ES-I3 (cell line): Measurements from ENCODE around the gene GBX1.

Experiments used
- H3K36me3 ChIP-seq: 2 replicates; pipeline ENCODE4 v1.6.1; 2013; ENCODE audit warnings: mild to moderate bottlenecking, low read length, control low read depth, moderate library complexity; ENCODE audit not compliant: insufficient read depth
- H3K4me1 ChIP-seq: 2 replicates; pipeline ENCODE4 v1.6.1; 2013; ENCODE audit warnings: mild to moderate bottlenecking, control low read depth, low read length; ENCODE audit not compliant: insufficient read depth
- H3K9ac ChIP-seq: 2 replicates; pipeline ENCODE4 v1.6.1; 2013; ENCODE audit warnings: low read depth, mild to moderate bottlenecking, low read length, moderate library complexity
- H3K9me3 ChIP-seq: 2 replicates; pipeline ENCODE4 v1.6.1; 2013; ENCODE audit warnings: mild to moderate bottlenecking, low read length, moderate library complexity; ENCODE audit not compliant: control insufficient read depth, insufficient read depth

Gene GBX1

GRCh38 chr7:151117565-151117964 is 49.9 kb downstream of the GBX1 start:
- H3K4me1 ChIP-seq, result peaks cover 14% of the 10 kb centered on the region; the same call in 1 of the 2 replicates
- no peaks in the 10 kb centered on the region for H3K36me3 ChIP-seq
- no peaks in the 10 kb centered on the region for H3K9me3 ChIP-seq
- H3K9ac ChIP-seq, result no peak overlapping the region

- no peaks in the 10 kb centered on the region for H3K36me3 ChIP-seq
- no peak overlapping the region for H3K9ac ChIP-seq
- no peaks in the 10 kb centered on the region for H3K9me3 ChIP-seq
- peaks cover 14% of the 10 kb centered on the region; the same call in 1 of the 2 replicates for H3K4me1 ChIP-seq
Measured at GRCh38 chr7:151116603-151117440, 50.7 kb downstream of the GBX1 start.

GRCh38 chr7:151115836-151116418 is 51.6 kb downstream of the GBX1 start:
- Histone ChIP-seq H3K36me3 (no peaks in the 10 kb centered on the region), H3K4me1 (peaks cover 14% of the 10 kb centered on the region; the same call in 1 of the 2 replicates), H3K9ac (peak overlapping the region; percentile 34; the same call in 1 of the 2 replicates), H3K9me3 (no peaks in the 10 kb centered on the region)

GRCh38 chr7:151115121-151115835 is 52.2 kb downstream of the GBX1 start:
- Histone ChIP-seq H3K9ac (peak overlapping the region; percentile 34), H3K4me1 (peaks cover 14% of the 10 kb centered on the region; the same call in 1 of the 2 replicates), H3K9me3 (no peaks in the 10 kb centered on the region)

GRCh38 chr7:151114151-151115090 is 53.1 kb downstream of the GBX1 start:
- Histone ChIP-seq H3K4me1 (peaks cover 14% of the 10 kb centered on the region; the same call in 1 of the 2 replicates), H3K36me3 (no peaks in the 10 kb centered on the region), H3K9me3 (no peaks in the 10 kb centered on the region), H3K9ac (peak overlapping the region; percentile 34; the same call in 1 of the 2 replicates)

More at GRCh38 chr7:151115121-151115835, 52.2 kb downstream of the GBX1 start:
- no peaks in the 10 kb centered on the region for H3K36me3 ChIP-seq

- peaks cover 14% of the 10 kb centered on the region; the same call in 1 of the 2 replicates for H3K4me1 ChIP-seq
Measured at GRCh38 chr7:151113344-151114150, 53.9 kb downstream of the GBX1 start.

GRCh38 chr7:151110941-151111645 is 56.4 kb downstream of the GBX1 start:
- Histone ChIP-seq H3K4me1 (peaks cover 14% of the 10 kb centered on the region; the same call in 1 of the 2 replicates), H3K9ac (no peak overlapping the region), H3K9me3 (no peaks in the 10 kb centered on the region), H3K36me3 (no peaks in the 10 kb centered on the region)

More at GRCh38 chr7:151113344-151114150, 53.9 kb downstream of the GBX1 start:
- Histone ChIP-seq H3K9ac (no peak overlapping the region), H3K9me3 (no peaks in the 10 kb centered on the region), H3K36me3 (no peaks in the 10 kb centered on the region)

GRCh38 chr7:151110236-151110940 is 57.1 kb downstream of the GBX1 start:
- H3K9me3 ChIP-seq, result no peaks in the 10 kb centered on the region
- H3K36me3 ChIP-seq, result no peaks in the 10 kb centered on the region
- peaks cover 14% of the 10 kb centered on the region; the same call in 1 of the 2 replicates for H3K4me1 ChIP-seq
- H3K9ac ChIP-seq, result no peak overlapping the region

- H3K9me3 ChIP-seq, result no peaks in the 10 kb centered on the region
- H3K9ac ChIP-seq, result no peak overlapping the region
- H3K4me1 ChIP-seq, result peaks cover 21% of the 10 kb centered on the region; the same call in 1 of the 2 replicates
- H3K36me3 ChIP-seq, result no peaks in the 10 kb centered on the region
Measured at GRCh38 chr7:151109094-151110048, 58.1 kb downstream of the GBX1 start.

GRCh38 chr7:151107882-151108281 is 59.6 kb downstream of the GBX1 start:
- H3K4me1 ChIP-seq, result peaks cover 21% of the 10 kb centered on the region; the same call in 1 of the 2 replicates
- H3K9me3 ChIP-seq, result no peaks in the 10 kb centered on the region
- no peaks in the 10 kb centered on the region for H3K36me3 ChIP-seq
- H3K9ac ChIP-seq, result no peak overlapping the region
